Progenitor cell of endocrine pancreas (in vitro differentiated cells): Measurements from ENCODE around the gene ASIC2. TPM values are rescaled to one million over a fixed set of nuclear protein-coding genes. Genes with fewer than 3 reads are reported as not detected.
A peak's percentile ranks its signal among the peaks of the same experiment; 100 is the strongest.

ENCODE experiments used
- DNase-seq: peaks from one replicate; pipeline ENCODE4 v3.0.0; 2021; ENCODE audit warnings: low spot score; ENCODE audit not compliant: unreplicated experiment
- H3K27ac Mint-ChIP-seq: 2 replicates; pipeline ENCODE4 v1.8.0; 2021; ENCODE audit warnings: mild to moderate bottlenecking, moderate library complexity, mixed read lengths
- H3K27me3 Mint-ChIP-seq: 2 replicates; pipeline ENCODE4 v1.8.0; 2021; ENCODE audit warnings: mixed read lengths
- H3K36me3 Mint-ChIP-seq: 2 replicates; pipeline ENCODE4 v1.8.0; 2022; ENCODE audit warnings: mixed read lengths; ENCODE audit not compliant: insufficient read depth
- H3K4me1 Mint-ChIP-seq: 2 replicates; pipeline ENCODE4 v1.8.0; 2021; ENCODE audit warnings: low read depth, mixed read lengths
- H3K4me3 Mint-ChIP-seq: 2 replicates; pipeline ENCODE4 v1.8.0; 2021; ENCODE audit warnings: low read depth, mild to moderate bottlenecking, moderate library complexity, mixed read lengths
- H3K9me3 Mint-ChIP-seq: 2 replicates; pipeline ENCODE4 v1.8.0; 2021; ENCODE audit warnings: low read depth, mixed read lengths
- CTCF ChIP-seq: fragments of 200-600 bp; sonication (generic); IDR thresholded peaks from one replicate; pipeline ENCODE4 v1.5.0; 2021; ENCODE audit warnings: antibody characterized with exemption, mild to moderate bottlenecking; ENCODE audit not compliant: unreplicated experiment
- total RNA-seq: library from RNA; stranded (reverse); gene quantifications from 2 replicates; pipeline ENCODE4 v1.2.1, GENCODE V29; 2021

Gene ASIC2
- total RNA-seq, 1 donor from 2014 or later, result 0.29 TPM

- Mint-ChIP-seq H3K27me3 (peaks cover 32% of the 10 kb centered on the region), H3K4me3 (no peak overlapping the region), H3K4me1 (no peaks in the 10 kb centered on the region), H3K36me3 (no peaks in the 10 kb centered on the region), H3K27ac (no peak overlapping the region), H3K9me3 (no peaks in the 10 kb centered on the region)
- no peak for TF ChIP-seq CTCF
- no peak for DNase-seq
Observed at GRCh38 chr17:33330877-33331276, 37.8 kb upstream of the ASIC2 start.

- Mint-ChIP-seq H3K27me3 (peaks cover 43% of the 10 kb centered on the region), H3K4me1 (no peaks in the 10 kb centered on the region), H3K4me3 (no peak overlapping the region), H3K36me3 (no peaks in the 10 kb centered on the region), H3K9me3 (no peaks in the 10 kb centered on the region), H3K27ac (no peak overlapping the region)
- TF ChIP-seq CTCF, result no peak
- DNase-seq, result peak; percentile 37
Observed at GRCh38 chr17:33328129-33328528, 35.0 kb upstream of the ASIC2 start.

GRCh38 chr17:33324736-33325135, 31.6 kb upstream of the ASIC2 start:
- Mint-ChIP-seq H3K36me3 (no peaks in the 10 kb centered on the region), H3K4me3 (no peak overlapping the region), H3K9me3 (no peaks in the 10 kb centered on the region), H3K4me1 (no peaks in the 10 kb centered on the region), H3K27ac (no peak overlapping the region), H3K27me3 (peaks cover 53% of the 10 kb centered on the region)
- no peak for TF ChIP-seq CTCF
- DNase-seq, result no peak

- Mint-ChIP-seq H3K36me3 (no peaks in the 10 kb centered on the region), H3K27me3 (peaks cover 53% of the 10 kb centered on the region), H3K27ac (no peak overlapping the region), H3K4me3 (no peak overlapping the region), H3K4me1 (no peaks in the 10 kb centered on the region), H3K9me3 (no peaks in the 10 kb centered on the region)
- no peak for DNase-seq
- no peak for TF ChIP-seq CTCF
Observed at GRCh38 chr17:33322063-33322462, 29.0 kb upstream of the ASIC2 start.

GRCh38 chr17:33318241-33318640, 25.1 kb upstream of the ASIC2 start:
- Mint-ChIP-seq H3K27ac (no peak overlapping the region), H3K4me3 (no peak overlapping the region), H3K36me3 (no peaks in the 10 kb centered on the region), H3K9me3 (no peaks in the 10 kb centered on the region), H3K4me1 (no peaks in the 10 kb centered on the region), H3K27me3 (peaks cover 34% of the 10 kb centered on the region)
- TF ChIP-seq CTCF, result no peak
- no peak for DNase-seq
